Bronchial epithelial cell (primary cell): ENCODE measurements around the gene LRMDA. TPM values are rescaled to one million over a fixed set of nuclear protein-coding genes. Genes with fewer than 3 reads are reported as not detected.

Source experiments
- DNase-seq: peaks from one replicate; pipeline ENCODE4 v3.0.0-alpha.2; 2010; ENCODE audit warnings: low read depth
- FAIRE-seq: peaks from 2 replicates; lab custom pipeline; 2011; peaks lifted over from hg19 to GRCh38; lab: Jason Lieb, UNC
- H3K27me3 ChIP-seq: 2 replicates; pipeline ENCODE4 v1.5.1; 2011; ENCODE audit warnings: low read length; ENCODE audit not compliant: control insufficient read depth, insufficient read depth
- H3K36me3 ChIP-seq: 2 replicates; pipeline ENCODE4 v1.5.1; 2011; ENCODE audit warnings: low read length; ENCODE audit not compliant: control insufficient read depth, insufficient read depth
- H3K4me3 ChIP-seq: 2 replicates; pipeline ENCODE4 v1.5.1; 2011; ENCODE audit warnings: mild to moderate bottlenecking, low read depth, low read length, control low read depth
- CTCF ChIP-seq: IDR thresholded peaks from 2 replicates; pipeline ENCODE4 v1.5.1; 2011; ENCODE audit warnings: mild to moderate bottlenecking, moderate library complexity, low read length, control low read depth, inconsistent platforms; ENCODE audit not compliant: insufficient read depth, severe bottlenecking
- total RNA-seq: library from RNA; depleted of rRNA; stranded (reverse); fragments of >200 nt; gene quantifications from 2 replicates; pipeline ENCODE4 v1.2.1, GENCODE V29; 2014

The LRMDA gene
- total RNA-seq, 1 donor from 2014 or later, result 1.6 TPM

- DNase-seq (no peak), FAIRE-seq (peak; percentile 84)
- Histone ChIP-seq H3K4me3 (no peak overlapping the region), H3K36me3 (no peaks in the 10 kb centered on the region), H3K27me3 (no peaks in the 10 kb centered on the region)
- TF ChIP-seq CTCF, result no peak
Measured at GRCh38 chr10:75883081-75884072, 452.0 kb downstream of the LRMDA start.

GRCh38 chr10:75884808-75885207 lies 453.4 kb downstream of the LRMDA start:
- TF ChIP-seq CTCF, result no peak
- FAIRE-seq (peak; percentile 50), DNase-seq (no peak)
- H3K4me3 ChIP-seq, result no peak overlapping the region
- no peaks in the 10 kb centered on the region for H3K36me3 ChIP-seq
- no peaks in the 10 kb centered on the region for H3K27me3 ChIP-seq

- TF ChIP-seq CTCF, result no peak
- FAIRE-seq, result no peak
- DNase-seq, result no peak
- Histone ChIP-seq H3K27me3 (no peaks in the 10 kb centered on the region), H3K36me3 (no peaks in the 10 kb centered on the region), H3K4me3 (no peak overlapping the region)
Measured at GRCh38 chr10:75887369-75887768, 455.9 kb downstream of the LRMDA start.

- TF ChIP-seq CTCF, result no peak
- no peaks in the 10 kb centered on the region for H3K27me3 ChIP-seq
- H3K4me3 ChIP-seq, result no peak overlapping the region
- FAIRE-seq (no peak), DNase-seq (no peak)
- no peaks in the 10 kb centered on the region for H3K36me3 ChIP-seq
Measured at GRCh38 chr10:75887992-75888680, 456.7 kb downstream of the LRMDA start.

- H3K36me3 ChIP-seq, result no peaks in the 10 kb centered on the region
- FAIRE-seq, result no peak
- no peaks in the 10 kb centered on the region for H3K27me3 ChIP-seq
- peak; percentile 75 for DNase-seq
- H3K4me3 ChIP-seq, result no peak overlapping the region
- TF ChIP-seq CTCF, result no peak
Measured at GRCh38 chr10:75889051-75889450, 457.6 kb downstream of the LRMDA start.
